Fibroblast of mammary gland (primary cell): ENCODE results near the gene SMAD7.

Experiments used
- DNase-seq: peaks from one replicate; pipeline ENCODE4 v3.0.0-alpha.2; 2010; ENCODE audit warnings: low read depth
- H3K4me3 ChIP-seq: 2 replicates; pipeline ENCODE4 v1.5.1; 2011; ENCODE audit warnings: low read depth, mild to moderate bottlenecking, low read length, moderate library complexity; ENCODE audit not compliant: control insufficient read depth
- TF ChIP-seq, protein P1 (sequence below): conservative IDR thresholded peaks from 2 replicates; pipeline ENCODE4 v1.5.1; 2011; ENCODE audit warnings: low read depth, low read length, inconsistent platforms; ENCODE audit not compliant: control insufficient read depth, insufficient read depth

The SMAD7 gene

DNA sequence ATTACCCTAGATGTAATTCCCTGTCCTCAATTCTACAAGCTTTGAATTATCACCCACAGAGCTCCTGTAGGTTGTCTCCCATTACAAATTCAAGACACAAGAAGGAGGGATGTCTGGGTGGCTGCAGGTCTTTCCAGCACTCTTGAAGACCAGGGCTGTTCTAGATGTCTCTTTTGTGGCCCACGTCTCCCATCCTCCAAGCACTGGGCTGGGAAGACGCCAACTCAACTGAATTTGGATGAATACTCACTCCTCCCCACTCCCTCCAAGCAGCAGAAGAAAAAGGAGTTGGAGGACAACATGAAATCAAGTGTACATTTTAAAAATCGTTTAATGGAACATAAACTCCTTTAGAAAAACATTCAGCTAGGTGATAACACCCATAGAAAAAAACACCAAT is 31.2 kb downstream of the SMAD7 start:
- TF ChIP-seq, protein P1, sequence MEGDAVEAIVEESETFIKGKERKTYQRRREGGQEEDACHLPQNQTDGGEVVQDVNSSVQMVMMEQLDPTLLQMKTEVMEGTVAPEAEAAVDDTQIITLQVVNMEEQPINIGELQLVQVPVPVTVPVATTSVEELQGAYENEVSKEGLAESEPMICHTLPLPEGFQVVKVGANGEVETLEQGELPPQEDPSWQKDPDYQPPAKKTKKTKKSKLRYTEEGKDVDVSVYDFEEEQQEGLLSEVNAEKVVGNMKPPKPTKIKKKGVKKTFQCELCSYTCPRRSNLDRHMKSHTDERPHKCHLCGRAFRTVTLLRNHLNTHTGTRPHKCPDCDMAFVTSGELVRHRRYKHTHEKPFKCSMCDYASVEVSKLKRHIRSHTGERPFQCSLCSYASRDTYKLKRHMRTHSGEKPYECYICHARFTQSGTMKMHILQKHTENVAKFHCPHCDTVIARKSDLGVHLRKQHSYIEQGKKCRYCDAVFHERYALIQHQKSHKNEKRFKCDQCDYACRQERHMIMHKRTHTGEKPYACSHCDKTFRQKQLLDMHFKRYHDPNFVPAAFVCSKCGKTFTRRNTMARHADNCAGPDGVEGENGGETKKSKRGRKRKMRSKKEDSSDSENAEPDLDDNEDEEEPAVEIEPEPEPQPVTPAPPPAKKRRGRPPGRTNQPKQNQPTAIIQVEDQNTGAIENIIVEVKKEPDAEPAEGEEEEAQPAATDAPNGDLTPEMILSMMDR: no peak
- DNase-seq: no peak
- H3K4me3 ChIP-seq: no peak overlapping the region

DNA sequence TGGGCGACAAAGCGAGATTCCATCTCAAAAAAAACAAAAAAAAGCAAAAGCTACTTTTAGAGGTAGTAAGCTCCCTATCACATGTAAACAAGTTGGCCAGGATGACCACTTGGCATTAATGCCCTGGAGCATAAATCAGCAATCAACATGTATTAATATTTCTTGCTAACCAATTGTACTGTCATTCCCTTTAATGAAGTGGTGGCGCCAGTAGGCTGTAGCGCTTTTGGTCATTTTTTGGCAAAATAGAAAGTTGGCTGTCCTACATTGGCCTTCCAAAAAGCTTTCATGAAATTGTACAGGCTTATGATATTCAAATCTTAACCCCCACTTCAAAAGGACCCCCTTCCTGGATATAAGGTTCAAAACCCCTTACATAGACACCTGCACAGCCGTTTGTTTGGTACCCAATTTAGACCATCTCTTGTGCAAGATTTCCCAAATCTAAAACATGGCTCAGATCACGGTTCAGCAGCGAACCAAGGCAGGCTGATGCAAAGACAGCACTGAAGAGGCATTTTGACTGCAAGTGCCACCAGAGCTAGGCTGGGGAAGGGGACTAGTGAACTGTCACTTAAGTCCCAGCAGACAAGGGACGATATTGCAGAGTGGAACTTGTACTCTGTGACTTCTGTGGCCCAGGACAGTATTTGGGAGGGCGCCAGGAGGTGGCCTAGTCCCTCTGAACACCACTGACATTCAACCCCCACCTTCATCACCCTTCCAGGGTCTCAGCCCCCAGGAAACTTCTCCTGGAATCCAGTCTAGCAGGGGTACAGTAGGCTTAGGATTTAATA is 31.9 kb downstream of the SMAD7 start:
- no peak for DNase-seq
- TF ChIP-seq, protein P1: no peak
- H3K4me3 ChIP-seq: no peak overlapping the region

DNA sequence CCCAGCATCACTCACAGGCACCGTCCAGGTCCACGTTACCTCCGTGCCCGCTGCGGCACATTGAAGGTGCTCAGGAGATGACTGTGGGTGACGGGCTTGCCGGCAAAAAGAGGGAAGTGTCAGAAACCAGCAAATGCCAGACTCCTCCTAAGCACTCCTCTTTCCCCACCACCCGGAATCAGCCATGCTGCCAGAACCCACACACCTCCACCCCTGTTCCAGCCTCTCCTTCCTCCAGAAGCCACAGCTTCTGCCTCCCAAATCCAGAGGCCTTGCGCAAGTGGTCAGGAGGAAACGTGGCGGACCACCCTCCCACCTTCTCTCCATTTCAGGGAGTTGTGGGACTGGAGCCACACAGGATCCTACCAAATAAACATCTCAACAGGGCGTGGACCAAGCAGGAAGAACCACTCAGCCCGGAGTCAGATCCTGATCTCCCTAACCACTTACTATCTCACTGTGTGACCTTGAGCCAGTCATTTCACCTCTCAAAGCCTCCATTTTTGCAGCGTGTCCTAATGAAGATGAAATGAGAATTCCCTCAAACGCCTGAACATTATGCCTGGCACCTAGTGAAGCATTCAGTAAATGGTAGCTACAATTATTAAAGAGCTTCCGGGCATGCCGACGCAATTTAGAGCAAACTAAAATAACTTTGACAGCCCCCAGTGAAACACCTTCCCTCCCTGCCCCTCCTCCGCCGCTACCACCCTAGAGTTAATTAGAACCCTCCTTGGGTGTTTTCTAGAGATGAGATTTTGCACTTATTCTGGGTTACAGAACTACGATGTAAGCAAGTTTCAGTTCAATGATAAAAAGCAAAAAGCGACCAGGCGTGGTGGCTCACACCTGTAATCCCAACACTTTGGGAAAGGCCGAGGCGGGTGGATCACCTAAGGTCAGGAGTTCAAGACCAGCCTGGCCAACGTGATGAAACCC is 32.9 kb downstream of the SMAD7 start:
- TF ChIP-seq, protein P1: no peak
- no peak for DNase-seq
- H3K4me3 ChIP-seq: no peak overlapping the region

DNA sequence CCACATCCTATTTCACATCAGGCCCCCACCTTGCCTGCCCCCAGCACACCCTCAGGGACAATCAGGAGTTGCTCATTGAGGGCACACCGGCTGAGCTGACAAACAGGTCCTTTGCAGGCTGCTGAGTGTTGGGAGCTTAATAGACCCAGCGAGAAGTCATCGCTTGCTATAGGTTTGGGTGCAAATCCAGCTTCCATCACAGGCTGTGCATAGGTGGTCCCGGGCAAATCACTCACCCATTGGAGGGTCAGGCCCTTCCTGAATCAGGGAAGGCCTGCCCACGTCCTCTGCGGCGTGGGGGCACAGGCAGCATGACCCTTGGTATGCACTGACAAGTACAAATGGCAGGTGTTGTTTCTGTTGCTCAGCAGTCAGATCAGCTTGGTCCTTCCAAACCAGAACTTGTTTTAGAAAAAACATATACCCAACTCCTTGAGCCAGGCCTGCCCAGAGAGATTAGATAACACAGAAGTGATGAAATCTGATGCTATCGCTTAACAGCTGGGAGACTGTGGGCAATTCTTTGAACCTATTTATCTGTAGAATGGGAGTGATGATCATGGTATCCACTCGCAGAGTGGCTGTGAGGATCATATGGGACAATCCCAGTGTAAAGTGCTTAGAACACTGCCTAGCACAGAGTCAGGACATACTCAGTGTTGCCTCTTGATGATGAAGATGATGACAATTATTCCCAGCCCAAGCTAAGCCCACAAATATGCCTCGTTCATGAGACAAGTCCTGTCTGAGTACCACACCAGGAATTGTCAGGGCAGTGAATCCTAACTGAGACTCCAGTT is 34.9 kb downstream of the SMAD7 start:
- DNase-seq: no peak
- TF ChIP-seq, protein P1: no peak
- no peak overlapping the region for H3K4me3 ChIP-seq

DNA sequence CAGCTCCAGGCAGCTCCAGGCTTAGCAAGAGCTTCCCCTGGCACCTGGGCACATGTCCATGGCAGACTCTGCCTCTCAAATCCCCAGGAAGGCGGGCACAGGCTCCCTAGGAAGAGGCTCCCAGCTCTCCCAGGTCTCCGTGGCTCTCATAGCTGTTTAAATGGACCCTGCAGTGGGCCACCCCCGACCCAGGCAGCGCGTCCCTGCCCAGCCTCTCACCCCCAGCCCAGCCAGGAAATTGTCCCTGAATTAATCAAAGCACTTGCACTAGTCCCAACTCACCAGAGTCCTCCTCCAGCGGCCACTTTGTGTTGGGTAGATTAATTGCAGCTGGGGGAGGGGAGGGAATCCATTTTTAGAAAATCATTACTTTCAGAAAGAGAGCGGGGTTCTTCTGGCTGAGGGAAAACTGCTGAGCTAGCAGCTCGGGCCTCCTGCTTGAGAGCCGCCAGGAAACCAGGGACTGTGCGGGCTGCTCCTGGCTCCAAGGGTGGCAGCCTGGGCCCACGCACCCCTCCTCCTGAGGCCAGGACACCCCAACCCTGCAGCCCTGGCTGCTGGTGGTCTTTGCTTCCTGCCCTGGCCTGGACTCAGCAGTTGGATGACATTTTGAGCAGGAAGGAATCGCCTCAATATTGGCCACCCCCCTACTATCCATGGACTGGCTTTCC is 36.0 kb downstream of the SMAD7 start:
- no peak overlapping the region for H3K4me3 ChIP-seq
- no peak for DNase-seq
- TF ChIP-seq, protein P1: no peak

DNA sequence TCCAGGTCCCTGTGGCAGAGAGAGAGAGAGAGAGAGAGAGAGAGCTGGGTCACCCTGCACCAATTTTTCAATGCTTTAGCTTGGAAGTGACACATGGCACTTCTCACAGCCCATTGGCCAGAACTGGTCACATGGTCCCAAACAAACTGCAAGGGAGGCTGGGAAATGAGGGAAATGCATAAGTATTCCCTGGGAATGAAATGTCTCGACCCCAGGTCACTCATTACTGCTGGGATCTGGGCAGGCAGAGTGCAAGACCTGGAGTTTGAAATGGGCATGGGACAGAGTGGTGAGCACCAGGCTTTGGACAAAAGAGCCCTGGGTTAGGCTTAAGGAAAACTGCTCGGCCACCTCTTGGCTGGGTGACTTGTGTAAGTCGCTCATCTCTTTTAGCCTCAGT is 37.0 kb downstream of the SMAD7 start:
- TF ChIP-seq, protein P1: no peak
- H3K4me3 ChIP-seq: no peak overlapping the region
- DNase-seq: no peak
